ENCODE data around the gene DPYSL5. TPM values are rescaled to one million over a fixed set of nuclear protein-coding genes. Genes with fewer than 3 reads are reported as not detected.

The DPYSL5 gene
- total RNA-seq, 3 donors from 2014 or later: not detected

- Histone ChIP-seq H3K4me3 (no peak overlapping the region), H3K9me3 (no peaks in the 10 kb centered on the region), H3K36me3 (no peaks in the 10 kb centered on the region), H3K4me1 (no peaks in the 10 kb centered on the region), H3K27me3 (peaks cover 0 to 17% of the 10 kb centered on the region in 2 donors), H3K27ac (no peak overlapping the region)
- no peak for TF ChIP-seq POLR2A (IDR thresholded peaks at IDR 0.05)
- TF ChIP-seq POLR2AphosphoS5 (IDR thresholded peaks at IDR 0.05): no peak
- TF ChIP-seq CTCF (IDR thresholded peaks at IDR 0.05): no peak
- no peak for DNase-seq (ENCODE audit: low spot score in 2 of 2)
- intact Hi-C loops (cut with DNase I; ENCODE audit: low total_unique reads): no loop called here
These were observed 16.7 kb downstream of the DPYSL5 start for GRCh38 chr2:26864646-26865045.

- DNase-seq (ENCODE audit: low spot score in 2 of 2): no peak
- TF ChIP-seq POLR2A (IDR thresholded peaks at IDR 0.05): no peak
- TF ChIP-seq CTCF (IDR thresholded peaks at IDR 0.05): no peak
- no peak for TF ChIP-seq POLR2AphosphoS5 (IDR thresholded peaks at IDR 0.05)
- intact Hi-C loops (cut with DNase I; ENCODE audit: low total_unique reads): no loop called here
- H3K4me3 ChIP-seq: no peak overlapping the region
- no peaks in the 10 kb centered on the region for H3K9me3 ChIP-seq
- no peaks in the 10 kb centered on the region for H3K4me1 ChIP-seq
- H3K27me3 ChIP-seq: no peaks in the 10 kb centered on the region
- no peaks in the 10 kb centered on the region for H3K36me3 ChIP-seq
- no peak overlapping the region for H3K27ac ChIP-seq
These were observed 22.7 kb downstream of the DPYSL5 start for GRCh38 chr2:26870585-26871095.

- H3K4me3 ChIP-seq: no peak overlapping the region
- H3K27me3 ChIP-seq: no peaks in the 10 kb centered on the region
- no peaks in the 10 kb centered on the region for H3K9me3 ChIP-seq
- intact Hi-C loops (cut with DNase I; ENCODE audit: low total_unique reads): no loop called here
- DNase-seq (ENCODE audit: low spot score in 2 of 2): no peak
- no peaks in the 10 kb centered on the region for H3K36me3 ChIP-seq
- no peaks in the 10 kb centered on the region for H3K4me1 ChIP-seq
- H3K27ac ChIP-seq: no peak overlapping the region
- TF ChIP-seq CTCF (IDR thresholded peaks at IDR 0.05): no peak
- no peak for TF ChIP-seq POLR2AphosphoS5 (IDR thresholded peaks at IDR 0.05)
- TF ChIP-seq POLR2A (IDR thresholded peaks at IDR 0.05): no peak
These were observed 25.5 kb downstream of the DPYSL5 start for GRCh38 chr2:26873286-26873983.

GRCh38 chr2:26874514-26874913 lies 26.6 kb downstream of the DPYSL5 start:
- TF ChIP-seq CTCF (IDR thresholded peaks at IDR 0.05) (no peak), POLR2A (IDR thresholded peaks at IDR 0.05) (no peak), POLR2AphosphoS5 (IDR thresholded peaks at IDR 0.05) (no peak)
- no peaks in the 10 kb centered on the region for H3K36me3 ChIP-seq
- no peak overlapping the region for H3K27ac ChIP-seq
- intact Hi-C loops (cut with DNase I; ENCODE audit: low total_unique reads): no loop called here
- no peak overlapping the region for H3K4me3 ChIP-seq
- no peaks in the 10 kb centered on the region for H3K27me3 ChIP-seq
- H3K9me3 ChIP-seq: no peaks in the 10 kb centered on the region
- DNase-seq (ENCODE audit: low spot score in 2 of 2): no peak
- no peaks in the 10 kb centered on the region for H3K4me1 ChIP-seq

GRCh38 chr2:26875065-26875634 lies 27.2 kb downstream of the DPYSL5 start:
- no peak for DNase-seq (ENCODE audit: low spot score in 2 of 2)
- Histone ChIP-seq H3K27me3 (no peaks in the 10 kb centered on the region), H3K4me1 (no peaks in the 10 kb centered on the region), H3K36me3 (no peaks in the 10 kb centered on the region), H3K4me3 (no peak overlapping the region), H3K27ac (no peak overlapping the region), H3K9me3 (no peaks in the 10 kb centered on the region)
- TF ChIP-seq POLR2A (IDR thresholded peaks at IDR 0.05): no peak
- TF ChIP-seq POLR2AphosphoS5 (IDR thresholded peaks at IDR 0.05): no peak
- no peak for TF ChIP-seq CTCF (IDR thresholded peaks at IDR 0.05)
- intact Hi-C loops (cut with DNase I; ENCODE audit: low total_unique reads): no loop called here
